GM04503 (cell line): Measurements from ENCODE around the gene MEGF6.

Source experiments
- DNase-seq: peaks from one replicate; pipeline ENCODE4 v3.0.0-alpha.2; 2012; ENCODE audit warnings: low read depth

The MEGF6 gene

DNA sequence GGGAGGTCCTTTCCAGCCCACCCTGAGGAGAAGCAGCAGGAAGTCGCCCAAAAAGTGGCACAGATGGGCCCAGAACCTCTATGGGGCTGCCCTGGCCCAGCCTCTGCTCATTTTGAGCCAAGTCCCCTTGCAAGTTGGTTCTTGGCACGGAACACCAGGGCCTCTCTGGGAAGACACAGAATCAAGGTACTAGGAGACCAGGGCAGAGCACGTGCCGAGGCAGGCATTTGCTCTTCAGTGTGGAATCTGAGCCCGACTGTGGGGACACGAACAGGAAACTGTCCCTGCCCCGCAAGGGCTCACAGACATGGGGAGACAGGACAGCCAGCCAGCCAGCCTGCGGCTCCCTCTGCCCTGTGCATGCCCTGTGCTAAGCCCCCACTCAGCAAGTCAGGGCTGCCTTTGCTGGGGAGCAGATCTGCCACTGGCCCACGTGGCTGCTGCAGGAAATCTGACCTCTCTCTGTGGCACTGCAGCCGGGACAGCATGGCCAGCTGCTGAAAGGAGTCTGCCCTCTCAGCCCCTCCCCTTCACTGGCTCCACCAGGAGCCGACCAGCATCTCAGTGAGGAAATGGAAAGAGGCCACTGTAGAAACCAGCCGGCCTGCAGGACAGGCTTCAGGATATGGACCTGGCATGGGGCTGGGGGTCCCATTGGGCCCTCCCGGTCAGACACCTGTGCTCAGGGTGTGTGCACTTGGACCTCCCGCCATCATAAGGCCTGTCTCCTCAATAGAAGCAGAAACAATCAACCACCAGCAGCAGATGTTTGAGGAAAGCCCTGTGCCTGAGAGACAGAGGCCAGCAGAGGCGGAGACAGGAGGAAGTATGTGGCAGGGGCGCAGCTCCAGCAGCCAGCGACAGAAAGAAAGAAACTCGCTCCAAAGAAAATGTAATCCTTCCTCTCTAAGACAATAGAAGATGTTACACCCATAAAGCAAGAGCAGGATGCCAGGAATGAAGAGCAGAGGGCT is 153.1 kb downstream of the MEGF6 start:
- no peak for DNase-seq

DNA sequence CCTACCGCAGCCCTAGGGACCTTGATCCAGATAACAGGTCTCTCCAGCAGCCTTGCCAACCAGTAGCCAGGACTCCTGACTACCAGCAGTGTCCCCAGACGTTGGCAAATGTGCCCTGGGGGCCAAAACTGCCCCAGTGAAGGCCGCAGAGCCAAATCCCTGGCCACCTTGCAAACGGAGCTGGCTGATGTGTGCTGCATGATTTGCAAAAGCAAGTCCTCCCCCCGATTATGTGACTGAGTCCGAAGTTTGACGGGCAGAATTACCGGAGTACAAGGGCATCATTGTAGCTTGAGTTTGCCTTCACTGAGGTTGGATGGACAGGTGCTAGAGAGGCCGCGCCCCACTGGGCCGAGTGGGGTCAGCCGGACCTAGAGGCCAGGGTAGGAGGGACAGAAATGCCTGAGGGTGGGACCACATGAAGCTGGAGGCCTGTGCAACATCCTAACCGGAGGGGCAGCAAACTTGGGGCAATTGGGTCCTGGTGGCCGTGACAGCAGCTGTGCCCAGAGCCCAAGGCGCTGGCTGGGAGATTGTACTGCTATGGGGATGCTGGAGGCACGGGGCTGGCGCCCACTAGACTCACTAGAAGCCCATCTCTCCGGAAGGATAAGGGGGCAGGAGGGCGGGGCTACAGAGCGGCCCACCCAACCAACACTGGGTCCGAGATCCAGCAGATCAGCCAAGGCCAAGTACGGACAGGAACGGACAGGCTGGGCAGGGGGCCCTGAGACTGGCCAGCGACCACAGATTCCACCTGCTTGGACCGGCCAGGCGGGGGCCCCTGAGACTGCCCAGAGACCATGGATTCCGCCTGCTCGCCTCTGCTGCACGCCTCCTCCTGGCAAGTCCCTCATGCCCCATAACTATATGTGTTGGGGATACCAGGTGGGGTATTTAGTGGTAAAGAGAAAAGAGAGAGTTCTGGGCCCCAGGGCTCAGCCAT is 154.1 kb downstream of the MEGF6 start:
- DNase-seq: no peak

DNA sequence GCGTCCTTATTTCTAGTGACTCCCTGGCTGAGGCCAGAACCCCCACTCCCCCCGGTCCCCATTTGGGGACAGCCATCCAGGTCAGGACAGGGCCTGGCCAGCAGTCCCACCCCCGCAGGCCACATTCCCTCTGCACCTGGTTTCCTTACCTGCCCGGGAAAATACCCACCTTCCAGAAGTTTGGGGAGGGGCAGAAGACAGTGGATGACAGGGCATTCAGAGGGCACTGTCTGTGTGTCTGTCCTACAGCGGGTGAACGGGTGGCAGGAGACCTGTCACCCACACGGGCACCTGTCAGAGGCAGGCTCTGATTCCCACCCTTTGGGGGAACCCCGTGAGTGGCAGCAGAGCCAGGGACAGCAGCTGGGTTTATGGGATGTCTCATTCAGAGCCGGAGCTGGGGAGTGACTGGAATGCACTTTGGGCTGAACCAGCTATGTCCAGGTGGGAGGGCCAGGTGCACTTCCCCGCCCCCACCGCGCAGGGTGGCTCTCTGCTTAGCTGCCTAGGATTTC is 154.8 kb downstream of the MEGF6 start:
- no peak for DNase-seq

DNA sequence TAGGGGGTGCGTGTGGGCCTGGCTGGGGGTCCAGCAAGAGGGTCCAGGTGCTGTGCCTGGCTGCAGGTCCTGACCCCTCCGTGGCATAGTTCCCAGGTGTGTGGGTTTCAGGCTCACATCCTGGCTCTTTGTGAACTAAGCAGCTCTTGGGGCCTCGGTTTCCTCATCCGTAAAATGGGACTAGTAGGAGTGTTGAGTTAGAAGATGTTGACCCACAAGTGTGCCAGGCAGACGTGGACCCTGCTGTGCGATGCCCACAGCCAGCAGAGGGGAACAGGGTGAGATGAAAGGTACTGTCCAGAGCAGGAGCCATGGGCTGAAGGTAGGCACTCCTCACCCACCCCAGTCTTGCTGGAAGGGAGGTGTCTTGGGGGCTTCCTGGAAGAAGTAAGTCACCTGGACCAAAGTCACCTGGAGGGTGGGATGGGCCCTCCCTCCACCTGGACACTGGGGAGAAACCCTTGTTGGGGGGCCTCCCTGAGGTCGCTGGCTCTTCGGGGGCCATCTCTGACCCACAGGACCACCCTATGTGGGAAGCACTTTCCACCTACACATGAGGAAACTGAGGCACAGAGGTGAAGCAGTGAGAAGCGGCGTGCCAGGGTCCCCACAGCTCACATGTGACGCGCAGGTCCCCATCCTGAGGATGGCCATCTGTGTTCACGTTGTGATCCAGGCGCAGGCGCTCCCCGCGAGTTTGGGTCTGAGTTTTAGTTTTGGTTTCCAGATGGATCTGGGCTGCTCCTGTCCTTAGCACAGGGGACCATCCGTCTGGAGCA is 155.4 kb downstream of the MEGF6 start:
- DNase-seq: no peak

DNA sequence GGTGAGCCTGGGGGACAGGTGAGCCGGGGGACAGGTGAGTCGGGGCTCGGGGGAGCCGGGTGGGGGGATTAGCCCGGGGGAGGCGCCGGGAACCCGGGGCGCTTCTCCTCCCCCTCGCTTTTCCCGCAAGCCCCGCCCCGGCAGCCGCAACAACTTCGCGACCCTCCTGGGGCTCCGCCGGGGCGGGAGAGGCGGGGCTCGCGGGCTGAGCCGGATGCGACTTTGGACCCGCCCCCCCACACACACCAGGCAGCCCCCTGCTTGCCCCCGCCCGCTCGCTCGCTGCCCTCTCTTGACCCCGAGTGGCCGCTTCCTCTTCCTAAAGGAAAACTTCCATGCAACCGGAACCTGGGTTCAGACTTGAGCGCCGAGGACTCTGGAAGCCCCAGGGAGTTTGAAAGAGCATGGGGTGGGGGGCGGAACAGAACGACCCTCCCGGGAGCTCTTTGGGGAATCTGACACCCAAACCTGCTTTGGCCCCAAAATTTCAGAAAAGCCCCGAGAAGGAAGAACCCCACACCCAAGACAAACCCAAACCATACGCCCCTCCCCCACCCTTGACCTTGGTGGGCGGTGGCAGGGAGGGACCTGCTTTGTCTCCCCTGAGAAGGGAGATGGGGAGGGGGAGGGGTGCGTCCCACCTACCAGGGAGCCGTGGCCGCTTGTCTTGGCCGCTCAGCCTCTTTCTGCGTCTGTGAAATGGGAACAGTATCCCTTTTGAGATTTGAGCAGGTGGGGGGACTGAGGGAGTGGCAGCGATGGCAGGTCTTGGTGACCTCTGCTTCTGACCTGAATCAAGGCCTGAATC is 156.3 kb downstream of the MEGF6 start:
- no peak for DNase-seq

DNA sequence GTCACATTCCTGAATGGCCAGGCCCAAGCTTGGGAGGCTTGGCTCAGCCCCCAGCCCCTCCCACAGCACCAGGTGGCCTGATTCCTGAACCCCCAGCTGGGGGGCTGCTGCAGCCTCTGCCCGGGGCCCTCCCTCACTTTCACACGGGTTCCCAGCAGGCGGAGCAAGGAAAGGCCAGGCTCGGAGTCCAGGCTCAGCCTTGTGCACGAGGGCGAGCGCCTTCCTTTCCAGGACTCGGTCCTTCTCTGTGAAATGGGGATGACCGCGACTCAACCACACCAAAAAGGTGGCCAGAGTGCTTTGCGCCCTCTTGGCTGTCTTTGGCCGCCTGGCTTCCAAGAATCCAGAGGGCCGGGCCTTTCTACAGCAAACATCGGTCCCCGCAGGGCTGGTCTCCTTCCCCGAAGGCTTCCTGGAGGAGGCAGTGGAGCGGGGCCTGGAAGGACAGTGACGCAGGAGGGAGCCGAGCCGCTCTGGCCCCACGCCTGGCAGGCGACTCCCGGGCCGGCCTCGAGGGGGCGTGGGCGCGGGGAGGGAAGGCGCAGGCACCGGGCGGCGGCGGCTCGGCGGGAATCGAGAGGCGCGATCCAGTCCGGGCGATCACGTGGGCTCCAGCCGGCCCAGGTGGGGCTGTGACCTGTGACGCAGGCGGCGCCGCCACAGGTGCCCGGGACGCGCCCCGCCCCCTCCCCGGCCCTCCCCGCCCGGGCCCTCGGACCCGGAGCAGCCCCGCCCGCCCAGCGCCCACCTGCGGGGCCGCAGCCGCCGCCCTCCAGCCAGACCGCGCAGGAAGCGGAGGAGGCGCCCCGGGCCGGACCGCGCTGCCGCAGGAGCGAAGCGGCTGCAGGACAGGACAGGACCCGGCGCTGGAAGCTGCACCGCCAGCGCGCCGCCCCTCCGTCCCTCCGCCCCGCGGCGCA is 157.2 kb downstream of the MEGF6 start, which contains the start of gene ARHGEF16:
Gene ARHGEF16, plus strand, starts transcription at position 775 of the 920 bp plus-strand sequence. CDS start 8,420 bp downstream, outside the sequence.
- no peak for DNase-seq

DNA sequence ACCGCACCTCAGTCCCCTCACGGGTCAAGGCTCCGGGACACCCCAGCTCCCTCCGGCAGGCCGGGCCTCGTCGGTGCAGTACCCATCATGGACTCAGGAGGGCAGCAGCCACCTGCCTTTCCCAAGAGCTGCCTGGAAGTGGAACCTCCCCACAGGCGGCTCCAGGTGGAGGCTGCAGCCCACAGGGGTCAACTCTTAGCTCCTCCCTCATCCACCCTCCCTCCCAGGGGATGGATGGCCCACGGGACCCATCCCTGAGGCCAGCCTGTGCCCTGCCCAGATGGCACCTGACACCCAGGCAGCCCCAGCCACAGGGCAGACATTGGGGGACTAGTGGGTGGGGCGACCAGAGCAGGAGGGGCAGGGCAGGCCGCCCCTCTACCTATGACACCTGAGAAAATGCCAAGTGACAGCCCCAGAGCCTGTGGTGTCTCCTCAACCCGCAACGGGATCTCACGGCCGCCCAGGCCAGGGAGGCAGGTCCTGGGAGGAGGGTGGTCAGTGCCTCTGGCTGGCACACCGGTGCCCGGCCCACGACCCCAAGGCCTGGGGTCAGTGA is 158.0 kb downstream of the MEGF6 start:
- no peak for DNase-seq

DNA sequence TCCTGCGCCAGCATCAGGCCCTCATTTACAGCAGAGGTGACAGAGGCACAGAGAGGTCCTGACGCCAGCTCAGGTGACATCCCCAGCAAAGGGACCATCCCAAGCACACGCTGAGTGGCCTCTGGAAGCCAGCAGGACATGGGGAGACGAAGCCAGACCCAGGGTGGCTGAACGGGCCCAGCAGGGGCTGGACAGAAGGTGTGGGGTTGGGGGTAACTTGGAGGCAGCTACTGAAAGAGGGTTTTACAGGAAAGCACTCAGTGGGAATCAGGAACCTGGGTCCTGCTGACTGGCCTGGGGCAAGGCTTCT is 158.5 kb downstream of the MEGF6 start:
- DNase-seq: no peak

DNA sequence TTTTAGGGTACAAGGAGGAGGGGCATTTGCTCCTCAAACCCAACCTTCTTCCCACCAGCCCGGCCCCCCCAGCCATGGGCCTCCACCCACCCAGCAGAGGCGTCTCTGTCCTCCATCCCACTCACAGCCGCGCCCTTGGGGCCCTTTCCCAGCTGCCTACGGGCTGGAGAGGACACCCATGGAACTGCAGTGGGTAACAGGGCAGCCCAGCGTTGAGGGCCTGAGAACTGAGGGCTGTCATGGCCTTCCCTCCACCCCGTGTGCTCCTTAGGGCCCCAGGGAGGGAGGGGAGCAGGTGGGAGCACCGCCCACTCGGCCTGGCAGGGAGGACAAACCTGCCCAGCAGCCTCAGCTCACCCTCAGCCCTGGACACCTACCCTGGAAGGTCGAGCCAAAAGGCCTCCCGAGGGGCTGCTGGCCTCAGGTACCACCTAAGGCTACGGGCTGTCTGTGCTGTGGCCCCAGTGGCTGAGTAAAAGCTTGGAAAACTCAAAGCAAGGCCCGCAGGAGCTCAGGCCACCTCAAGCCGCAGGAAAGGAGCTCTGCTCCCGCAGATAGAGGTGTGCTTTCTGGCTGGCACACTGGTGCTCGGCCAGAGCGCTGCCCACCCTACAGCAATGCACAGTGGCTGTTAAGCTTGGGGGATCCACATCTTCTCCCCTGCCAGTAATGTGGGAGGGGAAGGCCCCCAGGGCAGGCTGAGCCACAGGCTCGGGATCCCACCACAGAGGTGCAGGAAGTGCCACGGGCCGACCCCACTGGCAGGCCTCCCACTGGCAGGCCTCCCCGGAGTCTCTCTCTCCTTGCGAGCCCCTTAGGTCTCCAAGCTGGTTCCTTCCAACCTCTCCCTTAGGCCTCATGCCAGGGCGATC is 159.1 kb downstream of the MEGF6 start:
- DNase-seq: no peak

DNA sequence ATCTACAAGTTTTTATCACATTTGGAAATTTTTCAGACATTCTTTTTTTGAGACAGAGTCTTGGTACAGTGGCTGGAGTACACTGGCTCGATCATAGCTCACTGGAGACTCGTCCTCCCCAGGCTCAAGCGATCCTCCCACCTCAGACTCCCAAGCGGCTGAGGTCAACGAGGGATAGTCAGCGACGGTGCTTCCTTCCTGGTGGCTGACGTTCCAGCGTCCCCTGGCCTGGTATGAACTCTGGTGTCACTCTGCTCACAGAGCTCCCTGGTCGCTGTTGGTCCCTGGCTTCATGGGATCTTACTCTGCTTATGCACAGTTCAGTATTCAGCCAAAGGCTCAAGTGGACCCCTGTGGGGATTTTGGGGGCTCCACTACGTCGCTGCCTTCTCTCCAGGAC is 160.3 kb downstream of the MEGF6 start:
- no peak for DNase-seq

DNA sequence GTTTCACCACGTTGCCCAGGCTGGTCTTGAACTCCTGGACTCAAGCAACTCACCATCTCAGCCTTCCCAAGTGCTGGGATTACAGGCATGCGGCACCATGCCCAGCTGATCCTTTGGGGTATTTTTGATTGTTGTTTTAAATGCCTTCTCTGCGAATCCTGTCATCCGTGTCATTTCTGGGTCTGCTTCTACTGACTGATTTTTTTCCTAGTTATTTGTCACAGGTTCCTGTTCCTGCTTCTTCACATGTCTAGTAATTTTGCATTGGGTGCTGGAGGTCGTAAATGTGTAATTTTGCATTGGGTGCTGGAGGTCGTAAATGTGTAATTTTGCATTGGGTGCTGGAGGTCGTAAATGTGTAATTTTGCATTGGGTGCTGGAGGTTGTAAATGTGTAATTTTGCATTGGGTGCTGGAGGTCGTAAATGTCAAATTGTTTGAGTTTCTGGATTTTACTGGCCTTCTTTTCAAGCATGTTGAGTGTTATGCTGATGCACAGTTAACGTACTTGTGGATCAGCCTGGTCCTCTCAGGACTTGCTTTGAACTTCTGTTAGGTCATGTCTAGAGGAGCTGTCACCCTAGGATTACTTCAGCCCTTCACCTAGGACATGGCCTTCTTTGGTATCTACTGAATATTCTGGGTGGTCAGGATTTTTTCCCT is 161.0 kb downstream of the MEGF6 start:
- DNase-seq: no peak

DNA sequence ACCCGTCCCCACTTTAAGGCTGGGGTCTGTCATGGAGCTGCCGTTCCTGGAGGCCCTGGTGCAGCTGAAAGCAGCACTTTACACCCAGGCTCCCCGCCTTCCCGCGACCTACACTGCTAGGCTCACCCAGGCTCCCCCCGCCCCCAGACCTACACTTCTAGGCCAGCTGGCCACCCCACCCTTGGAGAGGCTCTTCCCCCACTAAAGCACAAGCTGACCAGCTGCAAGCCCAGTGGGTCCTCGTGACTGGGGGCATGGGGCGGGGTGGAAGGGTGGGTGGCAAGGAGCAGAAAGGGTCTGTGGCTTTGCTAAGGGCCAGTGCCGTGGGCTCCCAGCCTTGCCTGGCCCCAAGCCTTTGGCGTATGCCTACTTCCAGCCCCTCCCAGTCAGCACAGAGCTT is 166.6 kb downstream of the MEGF6 start:
- no peak for DNase-seq

DNA sequence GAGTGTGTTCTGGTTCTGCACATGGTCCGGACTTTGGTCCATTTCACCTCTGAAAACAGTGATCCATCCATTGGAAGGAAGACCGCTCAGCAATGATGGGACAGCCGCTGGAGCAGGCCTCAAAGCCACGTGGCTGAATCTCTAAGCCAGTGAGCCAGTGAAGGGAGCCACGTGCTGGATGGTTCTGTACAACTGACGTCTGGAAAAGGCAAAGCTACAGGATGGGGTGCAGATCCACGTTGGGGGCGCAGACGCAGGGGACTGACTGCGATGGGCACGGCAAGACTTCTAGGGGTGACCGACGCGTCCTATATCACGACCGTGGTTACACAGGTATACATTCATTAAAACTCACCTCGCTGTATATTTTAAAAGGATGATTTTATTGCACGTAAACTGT is 167.0 kb downstream of the MEGF6 start:
- no peak for DNase-seq

DNA sequence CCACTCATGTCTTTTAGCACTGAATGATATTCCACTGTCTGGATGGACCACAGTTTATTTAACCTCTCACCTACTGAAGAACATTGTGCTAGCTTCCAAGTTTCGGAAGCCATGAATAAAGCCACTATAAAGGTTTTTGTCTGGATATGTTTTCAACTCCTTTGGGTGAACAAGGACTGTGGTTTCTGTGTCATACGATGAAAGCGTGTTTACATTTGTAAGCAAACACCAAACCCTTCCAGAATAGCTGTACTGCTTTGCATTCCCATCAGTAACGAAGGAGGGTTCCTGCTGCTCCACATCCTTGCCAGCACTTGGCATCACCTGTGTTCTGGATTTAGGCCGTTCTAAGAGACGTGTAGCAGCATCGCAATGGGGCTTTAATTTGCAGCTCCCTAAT is 167.5 kb downstream of the MEGF6 start:
- DNase-seq: no peak

DNA sequence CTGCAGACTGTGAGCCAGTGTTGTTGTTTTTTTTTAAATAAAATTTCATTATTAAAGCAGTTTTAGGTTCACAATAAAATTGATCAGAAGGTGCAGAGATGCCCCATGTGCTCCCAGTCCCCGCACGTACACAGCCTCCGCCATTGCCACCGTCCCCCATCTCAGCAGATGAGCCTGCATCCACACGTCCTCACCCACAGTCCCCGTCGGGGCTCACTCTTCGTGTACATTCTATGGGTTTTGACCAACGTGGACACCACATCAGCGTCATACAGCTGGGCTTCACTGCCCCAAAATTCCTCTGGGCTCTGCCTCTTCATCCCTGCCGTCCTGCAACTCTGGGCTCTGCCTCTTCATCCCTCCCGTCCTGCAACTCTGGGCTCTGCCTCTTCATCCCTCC is 168.4 kb downstream of the MEGF6 start:
- no peak for DNase-seq

DNA sequence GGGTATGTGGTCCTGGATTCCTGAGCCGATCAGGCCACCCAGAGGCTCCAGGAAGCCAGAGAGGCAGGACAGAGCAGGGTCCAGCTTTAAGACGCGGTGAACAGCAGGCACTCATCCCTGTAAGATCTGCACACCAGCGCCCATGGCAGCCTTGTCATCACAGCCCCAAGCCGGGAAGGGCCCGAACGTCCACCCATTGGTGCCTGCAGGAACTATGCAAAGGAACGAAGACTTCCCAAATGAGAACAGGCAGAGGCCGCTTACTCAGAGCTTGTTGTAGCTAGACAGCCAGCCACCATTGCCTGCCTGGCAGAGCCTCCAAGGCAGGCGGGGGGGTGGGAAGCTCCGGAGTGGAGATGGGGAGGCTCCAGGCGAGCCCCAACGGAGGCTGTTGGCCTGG is 169.0 kb downstream of the MEGF6 start:
- no peak for DNase-seq

DNA sequence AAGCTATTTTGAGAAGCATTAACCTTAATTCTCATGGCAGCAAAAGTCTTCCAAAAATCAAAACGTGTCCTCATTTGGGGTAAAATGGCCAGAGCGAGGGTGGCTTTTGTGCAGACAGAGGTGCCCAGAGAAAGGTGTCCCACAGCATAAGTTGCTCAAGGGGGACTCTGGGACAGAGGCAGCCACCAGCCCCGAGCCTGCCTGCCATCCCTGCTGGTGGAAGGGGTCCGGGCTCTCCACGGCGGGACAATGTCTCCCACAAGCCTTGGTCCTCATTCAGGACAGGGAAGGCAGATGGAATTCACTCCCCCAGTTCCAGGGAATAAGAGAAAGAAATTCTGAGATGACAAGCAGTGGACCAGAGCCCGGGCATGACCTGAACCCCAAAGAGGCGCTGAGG is 169.4 kb downstream of the MEGF6 start:
- no peak for DNase-seq

DNA sequence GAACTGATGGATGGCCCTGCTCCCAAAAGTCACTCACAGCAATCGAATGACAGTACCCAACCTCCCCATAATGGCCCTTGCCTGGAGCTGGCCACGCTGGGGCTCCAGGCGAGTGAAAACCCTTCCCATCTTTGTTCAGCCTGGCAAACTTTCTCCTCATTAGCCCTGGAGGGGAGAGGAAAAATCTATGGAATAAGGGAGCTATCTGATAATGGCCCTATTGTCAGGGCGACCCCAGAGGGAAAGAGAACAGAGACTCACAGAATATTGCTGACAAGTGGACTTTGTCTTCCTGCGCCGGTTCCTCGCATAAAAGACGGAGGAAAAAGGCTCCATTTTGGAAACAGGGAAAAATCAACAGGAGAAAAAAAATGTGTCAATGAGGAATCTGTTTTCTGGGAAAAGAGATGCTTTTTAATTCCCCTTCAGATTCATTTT is 169.9 kb downstream of the MEGF6 start:
- DNase-seq: no peak
